H4 (cell line): ENCODE results near the gene SSC5D. TPM values are rescaled to one million over a fixed set of nuclear protein-coding genes. Genes with fewer than 3 reads are reported as not detected.
A peak's percentile ranks its signal among the peaks of the same experiment; 100 is the strongest.

Source experiments
- DNase-seq: peaks from one replicate; pipeline ENCODE4 v3.0.0-alpha.2; 2015; ENCODE audit warnings: low spot score
- total RNA-seq: library from RNA; depleted of rRNA; stranded (reverse); fragments of >200 nt; shearing (Covaris generic); gene quantifications from 2 replicates; pipeline ENCODE4 v1.2.3, GENCODE V29; 2014

The SSC5D gene
- total RNA-seq, 1 experiment from 2014 or later, result 0.23 TPM

GRCh38 chr19:55473225-55474012, 14.8 kb upstream of the SSC5D start:
- DNase-seq, result no peak

GRCh38 chr19:55474269-55475265, 13.7 kb upstream of the SSC5D start:
- peak; percentile 99 for DNase-seq

GRCh38 chr19:55476100-55476775, 12.0 kb upstream of the SSC5D start, which contains the start of gene ZNF628:
ZNF628 (plus strand) TSS chr19:55476617; CDS start chr19:55479911, 3,294 bp downstream.
- DNase-seq, result peak; percentile 100

GRCh38 chr19:55477905-55478304, 10.3 kb upstream of the SSC5D start:
- no peak for DNase-seq

GRCh38 chr19:55478364-55478763, 9.9 kb upstream of the SSC5D start:
- DNase-seq, result no peak

- no peak for DNase-seq
Observed at GRCh38 chr19:55479045-55479444, 9.2 kb upstream of the SSC5D start.

GRCh38 chr19:55479451-55480230, 8.6 kb upstream of the SSC5D start:
- DNase-seq, result no peak

- DNase-seq, result no peak
Observed at GRCh38 chr19:55481148-55481793, 7.0 kb upstream of the SSC5D start.

GRCh38 chr19:55481794-55482155, 6.5 kb upstream of the SSC5D start:
- DNase-seq, result no peak

- DNase-seq, result no peak
Observed at GRCh38 chr19:55482156-55482961, 5.9 kb upstream of the SSC5D start.

GRCh38 chr19:55482967-55483705, 5.1 kb upstream of the SSC5D start:
- DNase-seq, result no peak

GRCh38 chr19:55483706-55484592, 4.3 kb upstream of the SSC5D start:
- DNase-seq, result no peak

GRCh38 chr19:55484593-55485438, 3.4 kb upstream of the SSC5D start, which contains the start of gene NAT14:
NAT14 (plus strand) TSS chr19:55485188; CDS start chr19:55485709, 521 bp downstream.
- DNase-seq, result peak; percentile 74

GRCh38 chr19:55485439-55486011, 2.7 kb upstream of the SSC5D start:
- DNase-seq, result no peak

GRCh38 chr19:55486043-55486970, 1.9 kb upstream of the SSC5D start:
- no peak for DNase-seq
